PC-9 (cell line): Measurements from ENCODE around the gene ABTB2. TPM values are rescaled to one million over a fixed set of nuclear protein-coding genes. Genes with fewer than 3 reads are reported as not detected.
A peak's percentile ranks its signal among the peaks of the same experiment; 100 is the strongest.

Experiments
- BruUV-seq: library from RNA; stranded (reverse); fragments of 400-500 nt; replicated peaks from 2 replicates; lab custom pipeline; 2021; lab: Mats Ljungman, UMichigan
- CTCF ChIA-PET: fragments of 300-600 bp; sonication (Branson Sonifier 250); formaldehyde crosslinking; loops from one replicate; lab custom pipeline; 2022; ENCODE audit warnings: antibody characterized with exemption; lab: Charles Lee
- POLR2A ChIA-PET: fragments of 300-600 bp; sonication (Branson Sonifier 250); formaldehyde crosslinking; loops from one replicate; lab custom pipeline; 2022; ENCODE audit warnings: antibody characterized with exemption; ENCODE audit not compliant: unreplicated experiment; lab: Charles Lee
- DNase-seq, 2 experiments: peaks; one replicate each; pipeline versions ENCODE4 v3.0.0 to v3.0.0-alpha.2; 2015 to 2022; ENCODE audit warnings: mixed read lengths in 1 of 2
- H2AFZ ChIP-seq: fragments of 200-600 bp; sonication (generic); 2 replicates; pipeline ENCODE4 v1.8.1; 2017; ENCODE audit warnings: antibody characterized with exemption
- H3F3A ChIP-seq: fragments of 200-600 bp; sonication (generic); 2 replicates; pipeline ENCODE4 v1.8.1; 2017; ENCODE audit warnings: antibody characterized with exemption, mild to moderate bottlenecking, low read depth; ENCODE audit not compliant: insufficient read depth
- H3K27ac ChIP-seq: fragments of 200-600 bp; sonication (generic); 2 replicates; pipeline ENCODE4 v1.6.1; 2016; ENCODE audit warnings: mixed run types
- H3K27me3 ChIP-seq: fragments of 200-600 bp; sonication (generic); 2 replicates; pipeline ENCODE4 v1.6.1; 2016; ENCODE audit warnings: low read depth, mixed run types; ENCODE audit not compliant: insufficient read depth
- H3K36me3 ChIP-seq: fragments of 200-600 bp; sonication (generic); 2 replicates; pipeline ENCODE4 v1.6.1; 2016; ENCODE audit warnings: low read depth, mixed run types
- H3K4me1 ChIP-seq: fragments of 200-600 bp; sonication (generic); replicated peaks from 2 replicates; pipeline ENCODE4 v1.6.1; 2016; ENCODE audit warnings: mixed run types; ENCODE audit not compliant: insufficient read depth
- H3K4me2 ChIP-seq: fragments of 200-600 bp; sonication (generic); 2 replicates; pipeline ENCODE4 v1.6.1; 2017; ENCODE audit warnings: mixed run types
- H3K4me3 ChIP-seq: fragments of 200-600 bp; sonication (generic); 2 replicates; pipeline ENCODE4 v1.6.1; 2016; ENCODE audit warnings: mixed run types
- H3K79me2 ChIP-seq: fragments of 200-600 bp; sonication (generic); 2 replicates; pipeline ENCODE4 v1.6.1; 2017; ENCODE audit warnings: low read depth, mixed run types
- H3K9me2 ChIP-seq: fragments of 200-600 bp; sonication (generic); 2 replicates; pipeline ENCODE4 v1.8.1; 2017; ENCODE audit warnings: mild to moderate bottlenecking; ENCODE audit not compliant: insufficient read depth
- H3K9me3 ChIP-seq: fragments of 200-600 bp; sonication (generic); 2 replicates; pipeline ENCODE4 v1.8.1; 2016; ENCODE audit warnings: low read depth; ENCODE audit not compliant: insufficient read depth
- H4K20me1 ChIP-seq: fragments of 200-600 bp; sonication (generic); 2 replicates; pipeline ENCODE4 v1.8.1; 2017; ENCODE audit not compliant: insufficient read depth
- EZH2 ChIP-seq: fragments of 200-600 bp; sonication (generic); IDR thresholded peaks from 2 replicates; pipeline ENCODE4 v1.8.0; 2017; ENCODE audit warnings: antibody characterized with exemption, low read depth
- intact Hi-C: fragments of 100-400 bp; cut with micrococcal nuclease; formaldehyde crosslinking; loops from one replicate; pipeline ENCODE4 v1.10.0; 2022; ENCODE audit not compliant: unreplicated experiment
- total RNA-seq: library from RNA; stranded (reverse); gene quantifications from 2 replicates; pipeline ENCODE4 v1.2.3, GENCODE V29; 2021
- TF ChIP-seq, protein P1 (sequence below): fragments of 200-600 bp; sonication (generic); conservative IDR thresholded peaks from 2 replicates; pipeline ENCODE4 v1.6.1; 2017; ENCODE audit warnings: mixed run types, antibody characterized with exemption, mild to moderate bottlenecking, moderate library complexity

ABTB2 gene
- total RNA-seq, 1 experiment from 2014 or later = 12.9 TPM

DNA sequence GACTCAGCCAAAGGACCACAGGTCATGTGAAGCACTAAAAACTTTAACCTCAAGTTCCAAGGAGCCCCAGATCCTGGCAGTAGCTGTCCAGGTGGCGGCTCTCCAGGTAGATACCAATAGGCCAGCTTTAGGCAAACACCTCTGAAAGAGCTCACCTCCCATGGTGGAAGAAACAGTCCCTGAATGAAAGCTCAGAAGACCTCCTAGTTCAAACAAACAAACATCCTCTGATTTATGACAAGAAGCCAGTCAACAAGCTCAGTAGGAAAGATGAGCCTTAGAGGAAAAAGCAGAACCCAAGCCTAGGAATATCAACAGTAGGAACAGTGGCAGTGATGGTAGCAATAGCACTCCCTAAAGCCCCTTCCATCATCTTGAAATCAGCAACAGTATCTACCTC is 17.2 kb downstream of the ABTB2 start:
- BruUV-seq = no TSS peak
- Histone ChIP-seq H3K27ac (0 out of 2 replicates have a peak overlapping the region, but pooled peaks have one; percentile 26), H3K9me2 (no peaks in the 10 kb centered on the region), H3K9me3 (no peaks in the 10 kb centered on the region), H3K4me3 (no peak overlapping the region), H3K27me3 (no peaks in the 10 kb centered on the region), H3K79me2 (peaks cover 91% of the 10 kb centered on the region), H3K36me3 (0 out of 2 replicates have a peak, but pooled peaks cover 7% of the 10 kb centered on the region), H2AFZ (no peak overlapping the region), H4K20me1 (no peaks in the 10 kb centered on the region), H3K4me1 (peaks cover 82% of the 10 kb centered on the region), H3K4me2 (no peak overlapping the region), H3F3A (peaks cover 45% of the 10 kb centered on the region)
- no peak for TF ChIP-seq EZH2
- TF ChIP-seq, protein P1, sequence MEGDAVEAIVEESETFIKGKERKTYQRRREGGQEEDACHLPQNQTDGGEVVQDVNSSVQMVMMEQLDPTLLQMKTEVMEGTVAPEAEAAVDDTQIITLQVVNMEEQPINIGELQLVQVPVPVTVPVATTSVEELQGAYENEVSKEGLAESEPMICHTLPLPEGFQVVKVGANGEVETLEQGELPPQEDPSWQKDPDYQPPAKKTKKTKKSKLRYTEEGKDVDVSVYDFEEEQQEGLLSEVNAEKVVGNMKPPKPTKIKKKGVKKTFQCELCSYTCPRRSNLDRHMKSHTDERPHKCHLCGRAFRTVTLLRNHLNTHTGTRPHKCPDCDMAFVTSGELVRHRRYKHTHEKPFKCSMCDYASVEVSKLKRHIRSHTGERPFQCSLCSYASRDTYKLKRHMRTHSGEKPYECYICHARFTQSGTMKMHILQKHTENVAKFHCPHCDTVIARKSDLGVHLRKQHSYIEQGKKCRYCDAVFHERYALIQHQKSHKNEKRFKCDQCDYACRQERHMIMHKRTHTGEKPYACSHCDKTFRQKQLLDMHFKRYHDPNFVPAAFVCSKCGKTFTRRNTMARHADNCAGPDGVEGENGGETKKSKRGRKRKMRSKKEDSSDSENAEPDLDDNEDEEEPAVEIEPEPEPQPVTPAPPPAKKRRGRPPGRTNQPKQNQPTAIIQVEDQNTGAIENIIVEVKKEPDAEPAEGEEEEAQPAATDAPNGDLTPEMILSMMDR = no peak
- intact Hi-C loops = no loop called here
- no peak for DNase-seq
- POLR2A ChIA-PET = interaction anchor here (0.6 kb wide), 1 partner anchor 77 kb away, joined by 4 read pairs; no protein-coding TSS in a partner anchor
- CTCF ChIA-PET = no interaction called here

DNA sequence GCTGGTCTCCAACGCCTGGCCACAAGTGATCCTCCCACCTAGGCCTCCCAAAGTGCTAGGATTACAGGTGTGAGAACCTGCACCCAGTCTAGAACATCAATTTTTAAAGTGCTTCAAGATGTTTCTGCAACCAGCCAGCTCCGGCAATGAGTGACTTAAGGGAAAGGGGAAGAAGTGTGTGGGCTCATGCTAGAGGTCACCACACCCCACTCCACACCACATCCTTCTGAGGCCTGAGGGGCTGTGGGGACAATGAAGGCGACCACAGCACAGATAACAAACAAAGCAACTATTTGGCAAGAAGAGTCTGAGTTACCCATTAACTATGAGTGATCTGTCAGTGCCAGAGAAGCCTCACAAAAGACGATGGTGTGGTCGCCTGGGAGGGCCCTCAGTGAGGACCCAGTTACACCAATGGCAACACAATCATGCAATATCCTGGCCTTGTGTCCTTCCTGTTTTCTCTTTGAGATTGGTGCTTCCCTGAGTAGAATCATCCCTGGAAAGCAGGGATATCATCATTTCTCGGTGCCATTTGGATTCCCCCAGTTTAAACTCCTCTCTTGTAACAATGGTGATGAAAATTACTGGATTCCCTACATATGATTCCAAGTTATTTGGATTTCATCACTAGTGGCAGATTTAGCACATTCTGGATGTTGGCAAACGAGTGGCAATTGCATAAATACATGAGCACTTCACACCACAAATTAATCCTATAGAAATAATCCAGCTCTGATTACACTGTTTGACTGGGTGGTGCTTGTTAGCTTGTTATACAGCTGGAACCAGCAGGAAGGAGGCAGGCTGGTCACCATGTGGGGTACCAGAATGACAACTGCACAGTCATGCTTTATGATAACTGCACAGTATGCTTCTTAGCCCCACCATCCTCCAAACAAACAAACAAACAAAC is 18.4 kb downstream of the ABTB2 start:
- POLR2A ChIA-PET = no interaction called here
- Histone ChIP-seq H3K9me2 (no peaks in the 10 kb centered on the region), H3K4me2 (peak overlapping the region; percentile 20), H3K4me1 (peaks cover 73% of the 10 kb centered on the region), H3K27me3 (no peaks in the 10 kb centered on the region), H4K20me1 (no peaks in the 10 kb centered on the region), H3K9me3 (no peaks in the 10 kb centered on the region), H2AFZ (no peak overlapping the region), H3K79me2 (peaks cover 99% of the 10 kb centered on the region), H3F3A (peaks cover 33% of the 10 kb centered on the region), H3K4me3 (no peak overlapping the region), H3K36me3 (0 out of 2 replicates have a peak, but pooled peaks cover 7% of the 10 kb centered on the region), H3K27ac (peak overlapping the region; percentile 26)
- intact Hi-C loops = no loop called here
- no TSS peak for BruUV-seq
- TF ChIP-seq EZH2 = no peak
- TF ChIP-seq, protein P1 = no peak
- peak in 1 of 2 experiments; percentile 64 for DNase-seq
- CTCF ChIA-PET = no interaction called here

DNA sequence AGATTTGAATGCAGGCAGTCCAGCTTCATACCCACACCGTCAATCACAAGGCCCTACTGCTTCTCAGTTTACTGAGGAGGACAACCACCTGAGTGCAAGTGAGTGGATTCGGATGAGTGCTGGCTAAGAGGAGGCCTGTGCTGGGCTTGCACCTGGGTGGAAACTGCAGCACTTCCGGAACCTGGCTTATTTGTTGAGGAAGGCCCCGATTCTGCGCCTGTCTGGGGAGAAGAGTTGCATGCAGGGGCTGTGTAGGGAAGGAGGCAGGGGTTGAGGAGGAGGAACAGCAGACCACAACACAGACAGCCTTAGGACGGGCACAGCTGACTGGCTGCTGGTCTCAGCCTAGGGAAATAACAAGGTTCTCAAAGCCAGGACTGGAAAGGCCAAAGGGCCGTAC is 20.8 kb downstream of the ABTB2 start:
- ChIA-PET POLR2A (no interaction called here), CTCF (no interaction called here)
- no peak overlapping the region for H3K27ac ChIP-seq
- no TSS peak for BruUV-seq
- intact Hi-C loops = no loop called here
- peaks cover 74% of the 10 kb centered on the region for H3K4me1 ChIP-seq
- no peak for DNase-seq
- no peaks in the 10 kb centered on the region for H4K20me1 ChIP-seq
- H3K4me2 ChIP-seq = no peak overlapping the region
- H3K9me2 ChIP-seq = no peaks in the 10 kb centered on the region
- peaks cover 94% of the 10 kb centered on the region for H3K79me2 ChIP-seq
- no peak overlapping the region for H3K4me3 ChIP-seq
- no peak overlapping the region for H2AFZ ChIP-seq
- 0 out of 2 replicates have a peak, but pooled peaks cover 7% of the 10 kb centered on the region for H3K36me3 ChIP-seq
- H3K9me3 ChIP-seq = no peaks in the 10 kb centered on the region
- peaks cover 39% of the 10 kb centered on the region for H3F3A ChIP-seq
- TF ChIP-seq, protein P1 = no peak
- TF ChIP-seq EZH2 = no peak
- no peaks in the 10 kb centered on the region for H3K27me3 ChIP-seq
